OCI-LY7 (cell line): ENCODE data around the gene FEM1A.

Source experiments
- CTCF ChIP-seq: fragments of 200-600 bp; sonication (generic); conservative IDR thresholded peaks from 2 replicates; pipeline ENCODE4 v1.5.1; 2014; ENCODE audit warnings: mild to moderate bottlenecking, antibody characterized with exemption, low read length, moderate library complexity, mixed read lengths
- EZH2phosphoT487 ChIP-seq: fragments of 200-600 bp; sonication (generic); IDR thresholded peaks from 2 replicates; pipeline ENCODE4 v1.6.1; 2018; ENCODE audit warnings: low read depth, borderline replicate concordance, mild to moderate bottlenecking, mixed run types, antibody characterized with exemption, low read length, moderate library complexity, mixed read lengths

- TF ChIP-seq CTCF (no peak), EZH2phosphoT487 (no peak)
These were observed 29.7 kb downstream of the FEM1A start for GRCh38 chr19:4821265-4821664.
